Suprapubic skin (tissue), 4 donors: Measurements from ENCODE around the gene COL16A1. TPM values are rescaled to one million over a fixed set of nuclear protein-coding genes. Genes with fewer than 3 reads are reported as not detected.

ENCODE experiments used
- DNase-seq, 2 donors: peaks; one replicate each; pipeline ENCODE4 v3.0.0-alpha.2; 2019; ENCODE audit warnings: low spot score in 2 of 2
- H3K27ac ChIP-seq: fragments of 200-600 bp; sonication (generic); one replicate; pipeline ENCODE4 v1.5.1; 2019
- H3K27me3 ChIP-seq: fragments of 200-600 bp; sonication (generic); one replicate; pipeline ENCODE4 v1.5.1; 2019
- H3K36me3 ChIP-seq: fragments of 200-600 bp; sonication (generic); one replicate; pipeline ENCODE4 v1.5.1; 2019
- H3K4me1 ChIP-seq: fragments of 200-600 bp; sonication (generic); one replicate; pipeline ENCODE4 v1.5.1; 2019
- H3K4me3 ChIP-seq: fragments of 200-600 bp; sonication (generic); one replicate; pipeline ENCODE4 v1.5.1; 2019; ENCODE audit warnings: mild to moderate bottlenecking
- H3K9me3 ChIP-seq: fragments of 200-600 bp; sonication (generic); one replicate; pipeline ENCODE4 v1.5.1; 2019
- CTCF ChIP-seq, 2 donors: fragments of 200-600 bp in 1 of 2; fragments of 450-650 bp in 1 of 2; sonication (generic) in 1 of 2; IDR thresholded peaks; one replicate each; pipeline ENCODE4 v1.5.1; 2016 to 2019; ENCODE audit warnings: antibody characterized with exemption in 2 of 2, mild to moderate bottlenecking in 1 of 2, moderate library complexity in 1 of 2
- EP300 ChIP-seq: sonication (generic); formaldehyde crosslinking; IDR thresholded peaks from one replicate; pipeline ENCODE4 v1.6.1; 2017; ENCODE audit warnings: antibody characterized with exemption
- POLR2A ChIP-seq, 2 donors: fragments of 450-650 bp; IDR thresholded peaks; one replicate each; pipeline ENCODE4 v1.6.1; 2017; ENCODE audit warnings: antibody characterized with exemption in 2 of 2, mild to moderate bottlenecking in 2 of 2, moderate library complexity in 2 of 2
- POLR2AphosphoS5 ChIP-seq, 3 donors: sonication (generic); formaldehyde crosslinking; IDR thresholded peaks; one replicate each; pipeline ENCODE4 v1.6.1; 2017; ENCODE audit warnings: antibody characterized with exemption in 3 of 3
- WGBS: methylation state at CpG from one replicate; pipeline ENCODE4 v1.1.5; 2018; 5-methylcytosine and 5-hydroxymethylcytosine counted together
- total RNA-seq, 4 donors: library from RNA; depleted of rRNA; stranded (reverse); fragments of >200 nt; gene quantifications; one replicate each; pipeline ENCODE4 v1.1.0, GENCODE V29; 2016

COL16A1 gene
- total RNA-seq, 4 donors from 2014 or later = 41.6 to 188 (median 93.1) TPM

GRCh38 chr1:31621847-31622730 is 81.7 kb downstream of the COL16A1 start:
- peak in 1 of 2 donors; percentile 68 for DNase-seq
- TF ChIP-seq POLR2A (IDR thresholded peaks at IDR 0.05) (no peak), EP300 (no peak), POLR2AphosphoS5 (IDR thresholded peaks at IDR 0.05) (no peak), CTCF (IDR thresholded peaks at IDR 0.05) (no peak)
- H3K4me3 ChIP-seq = no peak overlapping the region
- WGBS = 82% methylated on average over 13 of the region's 15 CpGs
- no peaks in the 10 kb centered on the region for H3K9me3 ChIP-seq
- peaks cover 22% of the 10 kb centered on the region for H3K4me1 ChIP-seq
- peaks cover 23% of the 10 kb centered on the region for H3K27me3 ChIP-seq
- H3K27ac ChIP-seq = no peak overlapping the region
- no peaks in the 10 kb centered on the region for H3K36me3 ChIP-seq

GRCh38 chr1:31621498-31621820 is 82.4 kb downstream of the COL16A1 start:
- TF ChIP-seq CTCF (IDR thresholded peaks at IDR 0.05) = no peak
- TF ChIP-seq EP300 = no peak
- no peak for TF ChIP-seq POLR2A (IDR thresholded peaks at IDR 0.05)
- TF ChIP-seq POLR2AphosphoS5 (IDR thresholded peaks at IDR 0.05) = no peak
- H3K4me3 ChIP-seq = no peak overlapping the region
- H3K27ac ChIP-seq = no peak overlapping the region

GRCh38 chr1:31620631-31621497 is 83.0 kb downstream of the COL16A1 start:
- Histone ChIP-seq H3K9me3 (no peaks in the 10 kb centered on the region), H3K4me3 (no peak overlapping the region), H3K36me3 (no peaks in the 10 kb centered on the region), H3K27me3 (peaks cover 33% of the 10 kb centered on the region), H3K27ac (no peak overlapping the region), H3K4me1 (peaks cover 13% of the 10 kb centered on the region)
- WGBS = 93% methylated on average over 18 of the region's 20 CpGs
- TF ChIP-seq CTCF (IDR thresholded peaks at IDR 0.05) = no peak
- TF ChIP-seq EP300 = no peak
- no peak for TF ChIP-seq POLR2AphosphoS5 (IDR thresholded peaks at IDR 0.05)
- no peak for TF ChIP-seq POLR2A (IDR thresholded peaks at IDR 0.05)
- DNase-seq = peak in 1 of 2 donors; percentile 63

More at GRCh38 chr1:31621498-31621820, 82.4 kb downstream of the COL16A1 start:
- Histone ChIP-seq H3K4me1 (peaks cover 15% of the 10 kb centered on the region), H3K9me3 (no peaks in the 10 kb centered on the region), H3K27me3 (peaks cover 29% of the 10 kb centered on the region), H3K36me3 (no peaks in the 10 kb centered on the region)
- WGBS = 84% methylated on average over 2 of the region's 5 CpGs
- peak in 1 of 2 donors; percentile 67 for DNase-seq

GRCh38 chr1:31618916-31619846 is 84.6 kb downstream of the COL16A1 start:
- Histone ChIP-seq H3K4me1 (peaks cover 13% of the 10 kb centered on the region), H3K36me3 (no peaks in the 10 kb centered on the region), H3K27me3 (peaks cover 33% of the 10 kb centered on the region), H3K9me3 (no peaks in the 10 kb centered on the region), H3K4me3 (no peak overlapping the region), H3K27ac (no peak overlapping the region)
- WGBS = 79% methylated on average over 18 of the region's 23 CpGs
- TF ChIP-seq POLR2A (IDR thresholded peaks at IDR 0.05) (no peak), POLR2AphosphoS5 (IDR thresholded peaks at IDR 0.05) (no peak), CTCF (IDR thresholded peaks at IDR 0.05) (peak in 1 of 2 donors; percentile 2)
- peak in 1 of 2 donors; percentile 68 for DNase-seq
